ENCODE results near the gene EGFR.

The EGFR gene

DNA sequence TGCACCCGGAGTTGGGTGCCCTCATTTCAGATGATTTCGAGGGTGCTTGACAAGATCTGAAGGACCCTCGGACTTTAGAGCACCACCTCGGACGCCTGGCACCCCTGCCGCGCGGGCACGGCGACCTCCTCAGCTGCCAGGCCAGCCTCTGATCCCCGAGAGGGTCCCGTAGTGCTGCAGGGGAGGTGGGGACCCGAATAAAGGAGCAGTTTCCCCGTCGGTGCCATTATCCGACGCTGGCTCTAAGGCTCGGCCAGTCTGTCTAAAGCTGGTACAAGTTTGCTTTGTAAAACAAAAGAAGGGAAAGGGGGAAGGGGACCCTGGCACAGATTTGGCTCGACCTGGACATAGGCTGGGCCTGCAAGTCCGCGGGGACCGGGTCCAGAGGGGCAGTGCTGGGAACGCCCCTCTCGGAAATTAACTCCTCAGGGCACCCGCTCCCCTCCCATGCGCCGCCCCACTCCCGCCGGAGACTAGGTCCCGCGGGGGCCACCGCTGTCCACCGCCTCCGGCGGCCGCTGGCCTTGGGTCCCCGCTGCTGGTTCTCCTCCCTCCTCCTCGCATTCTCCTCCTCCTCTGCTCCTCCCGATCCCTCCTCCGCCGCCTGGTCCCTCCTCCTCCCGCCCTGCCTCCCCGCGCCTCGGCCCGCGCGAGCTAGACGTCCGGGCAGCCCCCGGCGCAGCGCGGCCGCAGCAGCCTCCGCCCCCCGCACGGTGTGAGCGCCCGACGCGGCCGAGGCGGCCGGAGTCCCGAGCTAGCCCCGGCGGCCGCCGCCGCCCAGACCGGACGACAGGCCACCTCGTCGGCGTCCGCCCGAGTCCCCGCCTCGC, at the start of gene EGFR:
Gene EGFR, plus strand, starts transcription at position 657 of the 830 bp plus-strand sequence. CDS start 261 bp downstream, outside the sequence.
- in situ Hi-C loops (cut with MboI; ENCODE audit: low sequenced_read_pairs): no loop called here

DNA sequence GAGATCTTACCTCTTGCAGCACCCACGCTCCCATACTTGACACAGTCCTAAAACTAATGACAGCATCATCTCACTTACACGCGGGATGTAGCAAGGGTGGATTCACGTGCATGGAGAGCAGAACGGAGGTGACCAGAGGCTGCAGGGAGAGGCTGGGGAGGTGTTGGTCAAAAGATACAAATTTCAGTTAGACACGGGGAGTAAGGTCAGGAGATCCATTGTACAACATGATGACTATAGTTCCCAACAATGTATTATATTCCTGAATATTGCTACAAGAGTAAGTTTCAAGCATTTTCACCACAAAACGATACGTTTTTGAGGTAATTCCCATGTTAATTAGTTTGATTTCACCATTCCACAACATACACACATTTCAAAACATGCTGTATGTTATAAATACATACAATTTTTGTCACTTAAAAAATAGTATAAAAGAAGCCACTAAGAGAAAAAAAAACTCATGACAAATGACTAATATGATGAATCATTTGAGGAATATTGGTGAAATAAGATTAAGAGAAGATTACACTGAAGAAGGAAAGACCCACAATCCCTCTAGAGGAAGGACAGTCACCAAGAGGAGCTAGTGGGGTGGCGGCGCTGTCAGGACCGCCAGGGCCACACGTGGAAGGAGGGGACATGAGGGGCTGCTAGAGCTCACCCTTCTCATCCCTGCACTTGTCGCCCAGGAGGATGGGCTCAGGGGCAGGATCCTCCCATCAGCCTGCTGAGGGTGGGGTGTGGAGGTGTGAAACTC, 49.4 kb upstream of the EGFR start:
- in situ Hi-C loops (cut with MboI; ENCODE audit: low sequenced_read_pairs): no loop called here

DNA sequence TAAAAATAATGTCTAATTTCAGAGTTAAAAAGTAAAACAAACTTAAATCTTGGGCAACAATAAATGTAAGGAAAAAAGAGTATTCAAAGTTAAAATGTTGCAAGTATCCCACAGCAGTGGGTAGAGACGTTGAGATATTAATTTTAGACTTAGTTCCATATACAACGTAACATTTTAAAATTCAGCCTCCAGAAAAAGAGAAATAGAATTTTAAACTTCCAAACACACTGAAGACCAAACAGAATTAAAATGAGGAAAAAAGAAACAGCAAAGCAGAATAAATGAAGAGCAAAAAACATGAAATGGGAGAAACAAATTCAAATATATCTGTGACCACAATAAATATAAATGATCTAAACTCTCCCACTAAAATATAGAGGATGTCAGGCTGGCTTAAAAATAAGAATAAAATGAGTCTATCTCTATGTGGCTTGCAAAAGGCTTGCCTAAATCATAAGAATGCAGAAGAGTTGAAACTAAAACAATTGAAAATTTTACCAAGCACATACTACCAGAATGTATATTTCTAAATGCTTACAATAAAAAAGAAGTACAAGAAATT, 46.0 kb upstream of the EGFR start:
- in situ Hi-C loops (cut with MboI; ENCODE audit: low sequenced_read_pairs): no loop called here

DNA sequence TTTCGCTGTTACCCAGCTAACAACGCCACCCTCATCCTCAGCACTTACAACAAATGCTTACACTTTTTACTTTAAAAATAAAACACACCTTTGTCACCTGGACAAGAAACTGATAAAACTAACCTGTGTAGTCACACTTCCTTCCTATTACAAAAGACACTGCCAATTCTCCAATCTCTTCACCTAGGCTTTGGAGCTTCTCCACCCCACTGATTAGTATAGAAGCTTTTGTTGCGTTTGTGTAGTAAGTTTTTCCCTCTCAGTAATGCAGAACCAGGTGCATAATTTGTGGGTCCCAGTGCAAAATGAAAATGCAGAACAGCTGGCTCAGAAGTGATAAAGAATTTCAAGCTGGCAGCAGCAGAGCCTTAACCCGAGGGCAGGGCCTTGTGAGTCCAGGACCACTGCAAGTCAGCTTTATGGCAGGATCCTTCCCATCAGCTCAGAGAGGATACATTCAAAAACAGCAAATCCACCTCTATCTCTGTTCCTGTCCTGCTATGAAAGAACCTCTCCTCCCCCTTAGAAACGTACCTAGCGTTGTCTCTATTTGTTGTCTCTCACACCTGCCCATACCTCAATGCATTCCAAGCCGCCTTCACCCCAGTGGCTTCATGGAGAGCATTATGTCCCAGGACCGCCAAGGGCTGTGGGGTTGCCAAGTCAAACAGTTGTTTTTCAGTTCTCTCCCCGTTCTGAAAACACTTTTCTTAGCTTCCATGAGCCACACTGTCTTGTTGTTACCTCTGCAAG, 40.3 kb upstream of the EGFR start:
- in situ Hi-C loops (cut with MboI; ENCODE audit: low sequenced_read_pairs): no loop called here

DNA sequence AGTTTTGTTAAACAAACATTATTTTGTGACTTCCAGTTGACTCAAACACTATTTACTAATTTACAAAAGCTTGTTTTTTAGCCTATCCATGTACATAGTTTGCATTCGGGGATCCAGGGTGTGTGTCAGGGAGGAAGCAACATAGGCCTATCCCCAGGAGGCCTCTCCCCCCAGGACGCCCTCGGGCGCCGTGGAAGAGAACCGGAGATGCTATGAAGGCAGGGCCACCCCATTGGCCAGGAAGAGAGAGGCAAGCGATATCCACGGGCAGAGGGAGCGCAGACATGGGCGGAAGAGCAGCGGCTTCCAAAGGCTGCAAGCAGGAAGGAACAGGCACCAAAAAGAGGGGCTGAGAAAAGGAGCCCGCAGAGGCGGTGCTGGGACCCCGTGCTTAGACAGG, 38.3 kb upstream of the EGFR start:
- in situ Hi-C loops (cut with MboI; ENCODE audit: low sequenced_read_pairs): no loop called here

DNA sequence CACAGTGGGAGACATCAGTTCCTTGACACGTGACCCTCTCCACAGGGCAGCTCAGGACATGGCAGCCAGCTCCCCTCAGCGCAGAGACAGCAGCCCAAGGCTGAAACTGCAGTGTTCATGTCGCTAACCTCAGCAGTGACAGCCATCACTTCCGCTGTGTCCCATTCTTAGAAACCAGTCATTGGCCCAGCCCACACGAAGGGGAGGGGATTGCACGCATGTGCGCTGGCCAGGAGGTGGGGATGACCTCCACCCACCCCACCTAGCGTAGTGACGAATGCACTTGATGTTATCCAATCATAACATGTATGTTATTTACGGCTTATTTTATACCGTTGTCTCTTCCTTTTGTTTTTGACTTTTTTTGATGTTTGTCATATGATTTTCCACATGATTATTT, 36.9 kb upstream of the EGFR start:
- in situ Hi-C loops (cut with MboI; ENCODE audit: low sequenced_read_pairs): no loop called here

DNA sequence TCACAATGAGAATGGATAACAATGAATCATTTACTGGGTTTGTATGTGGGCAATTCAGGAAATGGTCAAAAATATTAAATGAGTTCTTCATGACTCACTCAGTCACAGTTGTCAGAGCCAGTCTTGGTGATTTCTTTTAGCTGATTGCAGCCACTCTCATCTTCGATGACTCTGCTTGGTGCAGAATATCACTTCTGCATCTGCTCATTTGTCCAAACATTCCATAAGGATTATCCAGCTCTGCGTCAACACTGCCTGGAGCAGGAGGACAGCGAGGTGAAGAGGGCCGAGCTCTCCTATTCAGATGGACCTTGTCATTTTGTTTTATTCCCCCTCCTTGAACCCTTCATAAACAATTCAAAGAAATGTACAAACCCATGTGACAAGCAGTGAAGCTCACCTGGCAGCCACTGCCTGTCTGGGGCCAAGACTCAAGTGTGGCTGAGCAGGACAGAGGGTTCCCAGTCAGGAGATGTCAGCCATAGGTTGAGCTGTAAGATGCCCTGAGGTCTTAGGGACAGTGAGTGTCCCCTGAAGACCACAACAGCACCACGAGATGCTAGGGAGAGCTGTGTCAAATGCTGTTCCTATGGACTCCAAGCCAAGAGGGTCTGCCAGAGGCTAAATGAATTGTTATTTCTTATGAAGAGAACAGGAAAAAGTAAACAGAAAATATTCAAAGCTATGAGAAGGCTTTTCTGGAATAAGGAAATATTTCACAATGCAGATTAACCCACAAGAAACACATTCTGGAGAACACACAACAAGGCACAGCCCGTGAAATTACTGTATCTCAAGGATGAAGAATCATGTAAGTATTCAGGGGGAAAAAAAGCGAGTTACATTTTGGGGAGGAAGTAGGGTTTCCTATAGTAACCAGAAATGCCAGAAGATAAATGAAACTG, 33.1 kb upstream of the EGFR start:
- in situ Hi-C loops (cut with MboI; ENCODE audit: low sequenced_read_pairs): no loop called here

DNA sequence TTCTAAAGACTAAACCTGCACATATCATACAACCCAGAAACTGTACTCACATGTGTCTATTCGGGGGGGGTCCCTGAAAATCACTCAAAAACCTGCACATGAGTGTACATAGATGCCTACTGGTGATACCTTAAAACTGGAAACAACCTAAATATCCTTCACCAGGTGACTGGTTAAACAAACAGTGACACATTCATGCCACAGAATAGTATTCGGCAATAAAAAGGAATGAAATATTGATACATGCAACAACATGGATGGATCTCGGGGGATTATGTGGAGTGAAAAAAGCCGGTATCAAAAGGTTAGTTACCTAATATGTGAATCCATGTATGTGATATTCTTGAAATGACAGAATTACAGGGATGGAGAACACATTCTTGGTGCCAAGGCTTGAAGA, 32.1 kb upstream of the EGFR start:
- in situ Hi-C loops (cut with MboI; ENCODE audit: low sequenced_read_pairs): no loop called here

DNA sequence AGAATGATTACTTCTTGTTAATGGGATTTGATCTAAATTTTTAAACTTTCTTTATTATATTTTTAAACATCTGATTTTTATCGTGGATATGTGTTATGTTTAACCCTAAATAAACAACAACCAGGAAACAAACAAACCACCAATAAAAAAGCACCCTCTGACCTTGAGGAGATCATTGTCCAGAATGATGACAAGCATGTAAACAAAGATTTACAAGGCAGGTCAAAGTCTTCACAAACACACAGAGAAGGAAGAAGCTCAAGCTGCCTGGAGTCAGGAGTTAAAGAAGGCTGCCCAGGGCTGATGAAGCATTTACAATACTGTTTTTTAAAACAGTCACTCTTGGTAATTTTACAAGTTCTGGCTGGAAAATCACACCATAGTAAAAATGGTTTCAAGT, 31.0 kb upstream of the EGFR start:
- in situ Hi-C loops (cut with MboI; ENCODE audit: low sequenced_read_pairs): no loop called here

DNA sequence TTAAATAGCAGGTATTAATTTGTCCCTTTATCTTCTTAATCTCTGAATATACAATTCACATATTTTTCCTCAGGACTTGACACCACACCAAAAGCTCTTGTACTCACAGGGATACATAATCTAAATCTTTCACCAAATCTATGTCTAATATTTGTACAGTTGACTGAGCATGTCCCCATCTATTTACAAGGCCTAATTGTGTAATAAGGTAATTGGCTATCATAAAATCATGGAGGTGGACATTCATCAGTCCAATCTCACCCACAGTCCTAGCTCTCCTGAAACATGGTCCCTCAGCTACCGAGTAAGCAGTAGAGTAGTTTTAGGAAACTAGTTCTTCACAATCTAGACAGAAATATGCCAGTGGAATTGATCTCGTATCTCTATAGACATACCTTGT, 30.3 kb upstream of the EGFR start:
- in situ Hi-C loops (cut with MboI; ENCODE audit: low sequenced_read_pairs): no loop called here

DNA sequence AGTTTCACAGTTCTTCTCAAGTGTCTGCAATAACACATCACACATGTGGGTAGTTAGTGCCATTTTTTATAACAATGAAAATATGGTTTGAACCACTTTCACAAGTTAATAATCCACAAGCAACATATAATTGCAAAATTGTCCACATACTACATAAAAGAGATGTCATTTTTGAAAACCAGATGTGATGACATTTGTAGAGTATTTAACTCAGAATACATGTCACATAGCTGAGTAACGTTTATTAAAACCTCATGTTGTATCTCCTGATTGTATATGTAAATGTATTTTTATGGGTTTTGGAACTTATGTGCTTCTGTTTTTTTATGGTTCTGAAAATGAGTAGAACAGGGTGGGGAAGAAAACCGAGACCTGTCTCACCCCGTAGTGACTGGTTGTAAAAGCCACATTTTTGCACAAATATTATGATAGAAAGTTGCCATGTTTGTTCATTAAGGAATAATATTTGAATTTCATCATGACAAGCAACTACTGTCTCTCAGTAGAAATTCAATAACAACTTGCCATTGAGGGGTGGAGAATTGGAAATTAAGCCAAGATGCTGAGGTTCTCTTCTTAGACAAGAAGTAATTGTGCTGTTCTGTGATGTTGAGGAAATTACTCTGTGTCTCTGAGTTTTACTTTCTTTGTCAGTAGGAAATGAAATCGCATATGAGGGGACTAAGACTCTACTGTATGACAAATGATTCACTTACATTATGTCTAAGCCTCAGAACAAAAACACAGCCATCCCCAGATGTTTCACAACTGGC, 29.2 kb upstream of the EGFR start:
- in situ Hi-C loops (cut with MboI; ENCODE audit: low sequenced_read_pairs): no loop called here

DNA sequence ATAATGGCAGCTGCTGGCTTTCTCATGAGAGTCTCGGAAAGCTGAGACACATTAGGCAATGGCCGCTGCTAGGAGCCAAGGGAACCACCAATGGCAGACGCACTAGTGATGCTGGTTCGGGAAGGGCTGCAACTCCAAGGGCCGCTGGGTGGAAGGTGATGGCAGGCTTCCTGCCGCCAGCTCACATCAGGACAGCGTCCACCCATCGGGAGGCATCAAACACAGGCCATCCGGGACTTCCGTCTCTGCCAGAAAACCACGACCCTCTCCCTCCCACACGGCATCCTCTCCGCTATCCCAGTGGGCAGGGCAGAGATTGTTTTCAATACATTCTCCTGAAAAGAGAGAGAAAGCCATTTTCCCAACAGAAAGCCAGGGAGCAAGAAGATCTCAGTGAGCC, 27.5 kb upstream of the EGFR start:
- in situ Hi-C loops (cut with MboI; ENCODE audit: low sequenced_read_pairs): no loop called here

DNA sequence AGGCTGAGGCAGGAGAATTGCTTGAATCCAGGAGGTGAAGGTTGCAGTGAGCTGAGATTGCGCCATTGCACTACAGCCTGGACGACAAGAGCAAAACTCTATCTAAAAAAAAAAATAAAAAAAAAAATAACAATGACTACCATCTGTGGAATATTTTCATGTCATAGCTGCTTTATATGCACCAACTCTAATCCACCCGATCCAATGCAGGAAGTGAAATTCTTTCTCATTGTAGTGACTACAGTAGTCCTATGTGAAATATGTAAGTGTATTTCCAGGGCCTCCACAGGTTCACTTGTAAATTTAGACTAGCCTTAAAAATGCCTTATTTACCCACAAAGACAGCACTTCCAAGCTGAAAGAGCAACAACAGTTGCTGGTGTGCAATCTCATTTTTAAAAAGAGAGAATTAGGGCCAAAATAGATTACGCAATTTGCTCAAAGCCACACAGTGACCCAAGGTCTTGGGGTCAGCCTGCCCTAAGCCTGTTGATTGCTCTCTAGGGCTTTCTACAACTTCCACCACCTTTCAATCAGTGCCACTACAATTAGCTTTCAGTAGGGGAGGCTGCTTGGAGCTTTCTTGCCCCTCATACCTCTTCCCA, 25.8 kb upstream of the EGFR start:
- in situ Hi-C loops (cut with MboI; ENCODE audit: low sequenced_read_pairs): no loop called here

DNA sequence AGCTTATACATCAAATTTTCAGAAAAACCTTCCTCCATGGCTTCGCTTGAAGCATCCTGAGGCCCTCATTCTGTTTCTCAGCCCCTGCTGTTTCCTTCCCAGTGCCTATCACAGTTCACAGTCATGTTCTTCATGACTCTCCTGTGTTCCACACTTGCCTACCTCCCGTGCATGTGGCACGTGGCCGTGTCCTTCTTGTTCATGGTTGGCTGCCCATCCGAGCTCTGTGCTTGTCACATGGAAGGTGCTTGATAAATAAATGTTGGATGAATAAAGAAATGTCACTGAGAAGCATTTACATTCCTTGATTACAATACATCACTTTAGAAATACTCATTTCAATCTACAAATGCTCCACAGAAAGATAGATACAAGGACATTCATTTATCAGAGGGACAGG, 23.7 kb upstream of the EGFR start:
- in situ Hi-C loops (cut with MboI; ENCODE audit: low sequenced_read_pairs): no loop called here

DNA sequence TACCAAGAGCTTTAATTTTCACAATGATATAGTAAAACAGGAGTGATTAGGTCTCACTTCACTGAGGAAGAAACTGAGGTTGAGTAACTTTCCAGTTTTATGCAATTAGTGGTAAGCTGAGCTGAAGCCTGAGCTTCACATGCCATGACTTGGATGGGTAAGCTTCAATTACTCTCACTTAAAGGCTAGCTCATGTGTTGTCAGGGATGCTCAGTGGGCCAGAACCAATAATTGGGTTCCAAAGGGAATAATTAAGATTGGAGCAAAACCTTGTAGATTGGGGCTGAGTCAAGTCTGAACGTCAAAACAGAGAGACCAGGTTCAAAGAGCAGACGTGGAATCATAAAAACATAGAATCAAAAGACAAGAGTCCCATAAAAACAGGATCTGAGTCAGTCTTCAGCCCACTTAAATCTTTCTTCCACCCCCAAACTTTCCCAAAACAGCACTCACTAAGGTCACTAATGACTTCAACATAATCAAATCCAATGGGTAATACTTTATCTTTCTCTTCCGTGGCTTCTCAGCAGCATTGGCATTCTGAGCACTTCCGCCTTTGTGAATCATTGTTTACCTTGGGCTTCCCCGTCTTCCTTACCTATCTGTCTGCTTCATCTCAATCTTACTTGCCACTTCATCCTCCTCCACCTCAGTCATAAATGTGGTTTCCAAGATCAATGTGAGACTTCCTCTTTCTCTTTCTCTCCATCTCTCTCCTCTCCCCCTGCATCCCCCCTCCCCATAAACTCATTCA, 23.0 kb upstream of the EGFR start:
- in situ Hi-C loops (cut with MboI; ENCODE audit: low sequenced_read_pairs): no loop called here

DNA sequence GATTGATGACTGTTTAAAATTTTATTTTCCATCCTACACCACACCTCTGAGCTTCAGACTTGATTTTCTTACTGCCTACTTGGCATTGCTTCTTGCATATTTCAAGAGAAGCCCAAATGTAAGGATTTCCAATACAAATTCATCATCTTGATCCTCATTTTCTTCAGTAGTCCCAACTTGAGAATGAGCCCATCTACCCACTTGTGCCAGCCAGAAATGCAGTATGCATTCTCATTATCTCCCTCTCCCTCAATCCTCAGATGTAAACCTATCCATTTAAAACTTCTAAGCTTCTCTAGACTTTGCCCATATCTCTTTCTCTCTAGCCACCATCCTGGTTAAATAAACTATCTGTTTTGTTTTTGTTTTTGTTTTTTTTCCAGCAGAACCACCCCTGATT, 22.4 kb upstream of the EGFR start:
- in situ Hi-C loops (cut with MboI; ENCODE audit: low sequenced_read_pairs): no loop called here

DNA sequence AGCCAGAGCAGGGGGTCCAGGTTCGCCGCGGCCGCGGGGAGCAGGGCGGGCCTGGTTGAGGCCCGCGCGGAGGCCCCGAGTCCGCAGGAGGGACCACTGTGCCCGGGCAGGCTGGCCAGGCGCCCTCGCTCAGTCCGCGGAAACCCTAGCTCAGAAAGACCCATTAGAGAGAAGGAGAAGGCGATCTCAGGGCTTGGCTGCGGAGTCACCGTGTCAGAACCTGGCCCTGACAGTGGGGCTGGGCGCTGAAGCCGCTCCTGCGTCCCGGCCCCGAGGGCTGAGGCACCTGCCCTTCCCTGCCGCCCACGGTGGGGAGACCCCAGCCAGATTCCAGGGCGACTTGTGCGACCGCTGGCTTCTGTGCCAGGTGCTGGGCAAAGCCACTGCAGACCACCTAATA, 14.2 kb upstream of the EGFR start:
- in situ Hi-C loops (cut with MboI; ENCODE audit: low sequenced_read_pairs): no loop called here

DNA sequence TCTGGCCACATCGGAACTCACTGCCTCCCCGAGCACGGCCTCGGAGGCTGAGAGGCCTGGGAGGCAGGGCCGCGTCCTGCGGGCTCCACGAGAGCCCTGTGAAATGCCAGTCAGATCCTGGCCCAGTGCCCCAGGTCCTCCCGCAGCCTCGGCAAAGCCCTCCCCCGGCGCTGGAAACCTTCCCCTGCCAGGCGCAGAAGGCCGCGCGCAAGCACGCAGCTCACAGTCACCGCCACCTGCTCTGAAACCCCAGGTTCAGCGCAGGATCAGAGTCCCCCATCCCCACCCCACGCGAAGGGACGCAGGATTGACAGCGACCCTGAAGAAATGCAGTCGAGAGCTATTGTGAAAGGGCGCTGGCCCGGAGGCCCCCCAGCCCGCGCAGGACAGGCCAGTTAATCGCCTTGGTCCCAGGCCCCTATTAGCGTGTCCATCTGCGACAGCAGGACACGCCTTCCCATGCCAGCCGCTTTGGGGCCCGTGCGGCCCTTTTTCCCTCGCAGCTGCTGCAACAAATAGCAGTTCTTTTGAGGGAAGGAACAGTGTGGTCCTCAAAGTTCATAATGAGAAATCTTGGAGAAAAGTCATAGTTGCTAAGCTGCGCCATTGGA, 13.5 kb upstream of the EGFR start:
- in situ Hi-C loops (cut with MboI; ENCODE audit: low sequenced_read_pairs): no loop called here

All from HL-60/S4 treated with retinoic acid at 250 ng/mL for 4 days and 3 days (cell line).